Right ventricle myocardium inferior (tissue), 1 donor: Measurements from ENCODE around the gene FAM227B. TPM values are rescaled to one million over a fixed set of nuclear protein-coding genes. Genes with fewer than 3 reads are reported as not detected.
A peak's percentile ranks its signal among the peaks of the same experiment; 100 is the strongest.
"Not testable (repeated sequence)": the region's sequence is repeated elsewhere in the genome, so short reads cannot be mapped to it uniquely, and the experiment has no call there.

Source experiments
- ATAC-seq: fragments of 200-7000 bp; cut with Tn5 transposase; one replicate; pipeline ENCODE4 v1.9.1; 2020; ENCODE audit warnings: mild to moderate bottlenecking, moderate library complexity
- DNase-seq: peaks from one replicate; pipeline ENCODE4 v3.0.0; 2021; ENCODE audit errors: missing footprints
- intact Hi-C: fragments of 100-400 bp; cut with DNase I; formaldehyde crosslinking; loops from one replicate; pipeline ENCODE4 v1.11.0; 2022
- long read RNA-seq: library from polyadenylated mRNA; unstranded; transcript quantifications from one replicate; pipeline ENCODE4 v2.0.0, GENCODE V29; 2021
- total RNA-seq: library from RNA; stranded (reverse); fragmentation: NEBNext Ultra II Directional; extraction: Animal tissue kit (Norgen Biotek cat#: 25700); gene quantifications from one replicate; pipeline ENCODE4 v1.2.1, GENCODE V29; 2021
- donor health status: DM: no; HTN: yes; CAD: no; lungs with severe emphysema.

The FAM227B gene, protein sequence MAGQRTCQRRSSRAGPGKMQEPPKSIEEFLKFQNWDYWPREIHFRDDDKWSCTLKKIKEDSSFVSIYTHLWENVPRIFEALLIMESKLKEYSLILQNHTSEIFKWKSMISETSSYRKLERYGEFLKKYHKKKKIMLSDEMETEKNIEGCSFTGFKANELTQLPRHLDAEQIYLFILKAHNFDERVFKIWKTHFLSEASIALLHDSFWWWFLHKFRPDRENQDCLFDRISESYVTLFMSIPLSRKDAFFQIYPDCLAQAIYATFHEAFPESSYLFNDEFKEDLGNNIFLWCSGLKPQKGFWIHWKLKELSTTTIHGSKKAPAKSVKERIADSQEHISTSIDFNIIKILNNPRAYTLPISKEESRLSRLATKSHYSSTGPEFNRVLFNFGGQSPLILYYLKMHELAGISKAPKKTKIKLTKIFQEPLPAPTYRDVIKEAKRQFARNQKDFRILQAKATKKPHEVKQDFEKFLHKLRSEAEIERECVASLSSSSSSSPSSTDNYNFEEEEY
- total RNA-seq, result 19.8 TPM
- long read RNA-seq, partial matches to known transcripts, result 4 of 9 reads
- long read RNA-seq, other reads (novel, unspliced or antisense), result 5 of 9 reads

DNA sequence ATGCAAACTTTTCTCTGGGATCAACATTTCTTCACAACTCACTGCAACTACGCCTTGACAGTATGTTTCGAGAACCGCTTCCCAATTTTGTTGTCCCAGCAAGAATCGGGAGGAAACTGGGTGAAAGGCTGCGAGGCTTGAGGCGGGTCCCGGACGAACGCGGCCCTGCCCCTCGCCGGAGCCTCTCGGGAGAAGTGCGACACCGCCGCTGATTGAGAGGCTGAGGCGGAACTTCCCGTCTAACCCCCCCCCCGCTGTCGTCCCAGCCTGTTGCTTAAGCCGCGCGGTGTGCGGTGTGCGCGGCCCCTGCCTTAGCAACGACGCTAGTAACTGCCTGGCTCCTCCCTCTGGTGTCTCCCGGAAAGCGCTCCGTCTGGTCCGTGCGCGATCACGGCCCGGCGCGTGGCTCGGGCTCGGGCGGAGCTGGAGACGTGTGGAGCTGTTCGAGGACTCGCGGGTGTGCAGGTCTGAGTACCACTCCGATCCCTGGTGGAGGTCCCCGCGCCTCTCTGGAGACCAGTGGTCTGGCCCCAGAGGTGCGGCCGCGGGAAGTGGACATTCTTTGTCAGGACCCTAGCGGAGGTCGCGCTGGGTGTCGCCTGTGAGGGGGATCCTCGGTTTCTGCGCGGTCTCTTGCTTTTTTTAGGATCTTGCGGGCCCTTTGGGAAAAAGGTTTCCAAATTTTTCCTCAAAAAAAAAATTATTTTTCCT lies at the start of gene FAM227B, which contains the start of gene DTWD1:
Gene FAM227B (minus strand): TSS at position 161 of the 711 bp plus-strand sequence. CDS start 5,647 bp downstream, outside the sequence.
Gene DTWD1 (plus strand): TSS at position 391 of the 711 bp plus-strand sequence. CDS start 4,120 bp downstream, outside the sequence.
- ATAC-seq, result peak; percentile 100
- intact Hi-C loops, result loop anchor here (2.0 to 10.0 kb wide), 5 partner anchors 192 to 746 kb away; partner anchors contain the start of genes COPS2 and EID1
- peak; percentile 98 for DNase-seq

DNA sequence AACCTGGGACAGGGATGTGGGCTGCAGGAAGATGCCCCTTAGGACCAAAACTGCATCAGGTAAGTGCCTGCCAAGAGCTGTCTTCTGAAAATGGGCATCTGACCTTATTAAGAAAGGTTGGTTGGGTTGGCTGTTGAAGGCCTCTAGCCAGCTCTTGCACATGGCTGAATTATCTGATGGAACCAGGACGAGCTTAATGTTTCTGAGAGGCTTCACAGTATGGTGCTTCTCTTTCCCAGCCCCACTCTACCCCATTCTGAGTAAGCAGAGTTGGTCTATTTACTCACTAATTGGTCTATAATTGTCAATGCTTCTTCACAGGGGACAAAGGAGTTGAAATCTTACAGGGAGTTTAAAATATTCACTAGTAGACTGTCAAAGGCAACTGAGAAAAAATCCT lies 48.7 kb upstream of the FAM227B start:
- DNase-seq, result no peak
- intact Hi-C loops, result no loop called here
- ATAC-seq, result no peak

DNA sequence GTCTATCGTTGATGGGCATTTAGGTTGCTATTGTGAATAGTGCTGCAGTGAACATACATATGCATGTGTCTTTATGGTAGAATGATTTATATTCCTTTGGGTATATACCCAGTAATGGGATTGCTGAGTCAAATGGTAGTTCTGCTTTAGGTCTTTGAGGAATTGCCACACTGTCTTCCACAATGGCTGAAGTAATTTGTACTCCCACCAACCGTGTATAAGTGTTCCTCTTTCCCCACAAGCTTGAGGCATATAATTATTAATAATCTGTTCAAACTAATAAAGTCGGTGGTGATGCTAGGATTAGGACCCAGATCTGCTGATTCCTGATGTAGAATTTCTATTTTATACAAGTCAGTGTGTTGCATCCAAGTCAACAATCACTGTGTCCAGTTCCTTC lies 45.9 kb upstream of the FAM227B start:
- ATAC-seq, intact Hi-C loops, DNase-seq: not testable (repeated sequence)

DNA sequence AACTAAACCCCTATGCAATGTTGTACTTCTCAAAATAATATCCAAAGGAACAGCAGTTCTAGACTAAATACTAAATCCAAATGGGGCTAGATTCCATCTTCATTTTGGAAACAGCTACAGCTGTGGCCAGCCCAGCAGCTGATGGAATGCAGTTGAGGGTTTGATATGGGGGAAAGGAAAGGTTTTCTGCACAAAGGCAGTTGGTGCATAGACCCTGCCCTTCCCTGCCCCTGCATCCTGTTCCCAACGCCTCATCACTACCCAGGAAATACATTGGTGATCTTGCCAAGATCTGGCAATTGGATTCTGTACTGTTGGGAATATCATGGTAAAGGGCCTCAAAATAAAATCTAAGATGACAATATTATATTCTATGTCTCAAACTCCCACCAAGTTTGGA lies 44.1 kb upstream of the FAM227B start:
- no peak for ATAC-seq
- intact Hi-C loops, result no loop called here
- no peak for DNase-seq

DNA sequence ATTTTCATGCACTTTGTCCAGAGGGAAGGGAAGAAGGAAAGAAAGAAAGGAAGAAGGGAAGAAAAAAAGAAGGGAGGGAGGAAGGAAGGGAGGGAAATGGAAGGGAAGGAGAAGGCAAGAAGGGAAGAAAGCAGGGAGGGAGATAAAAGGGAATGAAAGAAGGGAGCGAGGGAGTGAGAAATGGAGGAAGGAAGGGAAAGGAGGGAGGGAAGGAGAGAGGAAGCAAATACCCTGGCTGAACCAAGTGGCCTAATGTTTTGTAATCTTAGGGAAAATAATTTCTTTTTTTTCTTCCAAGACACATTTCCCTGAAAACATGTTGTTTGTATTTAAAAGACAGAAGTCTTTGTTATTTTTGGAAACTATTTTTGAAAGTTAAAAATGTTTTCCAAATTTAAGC lies 36.1 kb upstream of the FAM227B start:
- intact Hi-C loops, result no loop called here
- ATAC-seq, result no peak
- no peak for DNase-seq

DNA sequence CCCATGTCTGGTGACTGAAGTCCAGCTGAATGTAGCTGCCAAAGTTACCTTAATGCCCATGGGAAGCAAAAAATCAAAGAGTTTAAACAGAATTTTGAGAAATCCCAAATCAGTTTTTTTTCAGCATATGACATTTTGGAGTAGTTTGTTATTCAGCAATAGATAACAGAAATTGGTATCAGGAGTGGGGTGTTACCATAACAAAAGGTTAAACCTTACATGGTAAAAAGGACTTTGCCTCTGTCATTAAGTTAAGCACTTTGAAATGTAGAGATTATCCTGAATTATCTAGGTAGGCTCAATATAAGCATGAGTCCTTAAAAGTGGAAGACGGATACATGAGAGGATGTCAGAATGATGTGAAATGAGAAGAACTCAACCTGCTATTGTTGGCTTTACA lies 32.3 kb upstream of the FAM227B start:
- ATAC-seq (no peak), DNase-seq (no peak)
- intact Hi-C loops, result no loop called here

DNA sequence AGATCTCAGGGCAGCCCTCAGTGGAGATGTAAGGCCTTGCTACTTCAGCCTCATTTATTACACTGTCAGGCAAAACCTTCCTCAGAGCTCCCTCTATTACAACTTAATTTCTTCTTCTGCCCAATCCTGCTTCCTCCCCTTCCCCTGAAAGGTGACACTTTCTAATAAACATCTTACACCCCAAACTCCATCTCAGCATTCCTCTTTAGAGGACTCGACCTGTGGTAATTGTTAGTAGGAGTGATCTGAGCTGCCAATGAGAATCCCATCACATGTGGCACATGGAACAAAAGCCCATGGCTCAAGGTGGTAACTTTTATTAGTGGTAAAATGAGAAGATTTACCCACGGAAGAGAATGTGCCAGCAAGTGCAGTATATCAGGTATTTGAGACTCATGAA lies 30.1 kb upstream of the FAM227B start:
- ATAC-seq (no peak), DNase-seq (no peak)
- intact Hi-C loops, result no loop called here

DNA sequence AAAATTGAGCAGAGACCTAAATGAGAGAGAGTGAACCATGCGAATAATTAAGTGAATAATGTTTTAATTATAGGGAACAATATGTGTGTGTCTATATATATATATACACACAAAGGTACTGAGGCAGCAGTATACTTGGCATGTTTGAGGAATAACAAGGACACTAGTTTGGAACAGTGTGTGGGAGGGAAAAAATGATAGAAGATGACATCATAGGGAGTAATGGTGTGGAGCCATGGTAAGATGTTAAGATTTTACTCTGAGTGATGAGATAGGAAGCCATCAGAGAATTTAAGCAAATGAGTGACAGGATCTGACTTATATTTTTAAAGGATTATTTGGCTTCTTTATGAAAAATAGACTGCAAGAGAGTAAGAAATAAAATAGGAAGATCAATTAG lies 29.4 kb upstream of the FAM227B start:
- no peak for ATAC-seq

DNA sequence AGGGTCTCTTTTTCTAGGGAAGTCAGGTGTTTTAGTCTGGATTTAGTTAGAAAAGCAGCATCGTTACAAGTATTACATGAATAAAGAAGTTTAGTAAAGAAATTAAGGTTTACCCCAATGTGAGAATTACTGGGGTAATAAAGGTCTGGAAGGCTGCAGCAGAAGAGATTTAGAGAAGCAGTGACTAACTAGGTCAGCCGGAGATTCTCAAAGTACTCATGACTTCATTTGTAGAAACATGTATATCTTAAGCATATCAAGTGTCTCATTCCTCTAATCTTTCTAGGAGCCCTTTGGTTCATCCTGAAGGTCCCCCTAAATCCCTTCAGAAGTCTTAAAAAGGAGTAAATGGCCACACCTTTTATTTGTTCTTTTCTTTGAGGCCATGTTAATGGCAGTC lies 26.3 kb upstream of the FAM227B start:
- intact Hi-C loops, result no loop called here
- DNase-seq (no peak), ATAC-seq (no peak)

More for the DNA sequence above, 29.4 kb upstream of the FAM227B start:
- DNase-seq, result no peak
- intact Hi-C loops, result no loop called here

DNA sequence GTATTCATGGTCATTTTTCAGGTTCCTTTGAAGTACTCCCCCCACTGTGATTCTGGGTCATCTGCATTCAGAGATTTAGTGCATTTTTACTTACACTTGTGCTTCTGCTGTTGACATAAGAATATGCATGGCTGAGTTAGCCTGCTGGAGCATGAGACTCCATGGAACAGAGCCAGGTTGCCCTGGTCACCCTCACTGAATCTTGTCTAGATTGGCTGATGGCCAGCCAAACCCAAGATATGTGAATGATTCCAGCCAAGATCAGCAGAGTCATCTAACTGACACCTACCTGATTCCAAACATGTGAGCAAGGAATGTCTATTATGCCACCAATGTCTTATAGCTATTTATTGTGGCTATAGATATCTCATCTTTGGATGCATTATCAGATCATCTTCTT lies 25.3 kb upstream of the FAM227B start:
- ATAC-seq (no peak), DNase-seq (peak; percentile 54)
- intact Hi-C loops, result no loop called here

DNA sequence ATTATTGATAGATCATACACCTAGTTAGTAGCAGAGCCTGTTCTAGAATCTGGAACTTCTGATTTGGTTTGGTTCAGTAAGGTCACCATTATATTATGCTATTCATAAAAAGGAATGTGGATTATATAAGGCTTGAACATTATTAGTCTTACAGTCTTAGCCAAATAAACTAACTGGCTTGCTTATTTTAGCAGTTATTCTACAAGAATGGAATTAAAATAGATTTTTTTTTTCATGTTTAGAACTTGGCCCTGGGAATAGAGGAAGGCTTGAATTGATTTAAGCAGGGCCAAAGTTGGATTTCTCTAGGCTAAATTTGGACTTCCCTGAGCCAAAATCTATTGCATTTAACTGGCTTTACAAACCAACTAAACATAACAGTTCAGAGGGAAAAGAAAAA lies 24.7 kb upstream of the FAM227B start:
- intact Hi-C loops, result no loop called here
- ATAC-seq (peak; percentile 34), DNase-seq (no peak)

DNA sequence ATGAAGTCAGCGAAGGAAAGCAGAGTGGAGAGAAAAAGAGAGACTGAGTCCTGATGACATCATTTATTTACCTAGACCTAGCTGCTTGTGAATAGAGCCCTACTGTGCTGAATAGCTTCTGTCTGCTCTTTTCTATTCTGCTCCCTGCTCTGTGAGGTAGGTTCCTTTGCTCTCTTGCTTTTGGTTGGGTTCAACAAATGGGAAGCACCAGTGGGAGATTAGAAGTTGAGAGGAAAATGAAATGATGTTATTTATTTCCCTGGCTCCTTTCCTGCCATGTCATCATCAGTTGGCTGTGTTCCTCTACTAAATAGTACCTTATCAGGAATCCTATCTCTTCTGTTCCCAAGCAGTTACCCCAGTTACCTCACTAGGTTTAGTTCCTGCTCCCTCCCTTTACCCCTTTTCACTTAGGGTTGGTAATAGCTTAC lies 23.8 kb upstream of the FAM227B start:
- DNase-seq, result no peak
- peak; percentile 37 for ATAC-seq

DNA sequence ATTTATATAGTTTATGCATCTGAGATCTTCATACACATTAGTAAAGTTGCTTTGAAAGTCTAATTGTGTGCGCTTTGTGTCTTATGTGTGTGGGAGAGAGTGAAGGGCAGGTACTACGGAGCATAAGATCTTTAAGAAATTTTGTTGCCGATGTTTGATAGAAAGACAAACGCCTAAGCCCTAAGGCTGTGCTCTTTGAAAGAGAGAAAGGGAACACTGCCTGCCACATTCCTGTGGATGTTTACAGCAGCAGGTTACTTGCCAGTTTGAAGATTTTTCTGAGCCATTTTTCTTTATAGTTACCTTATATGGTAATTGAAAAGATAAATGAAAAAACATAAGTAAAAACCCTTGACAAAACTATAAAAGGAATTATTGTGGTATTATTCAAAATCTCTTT lies 17.2 kb upstream of the FAM227B start:
- intact Hi-C loops, result no loop called here
- DNase-seq, result no peak
- no peak for ATAC-seq

More for the DNA sequence above, 23.8 kb upstream of the FAM227B start:
- intact Hi-C loops, result no loop called here

DNA sequence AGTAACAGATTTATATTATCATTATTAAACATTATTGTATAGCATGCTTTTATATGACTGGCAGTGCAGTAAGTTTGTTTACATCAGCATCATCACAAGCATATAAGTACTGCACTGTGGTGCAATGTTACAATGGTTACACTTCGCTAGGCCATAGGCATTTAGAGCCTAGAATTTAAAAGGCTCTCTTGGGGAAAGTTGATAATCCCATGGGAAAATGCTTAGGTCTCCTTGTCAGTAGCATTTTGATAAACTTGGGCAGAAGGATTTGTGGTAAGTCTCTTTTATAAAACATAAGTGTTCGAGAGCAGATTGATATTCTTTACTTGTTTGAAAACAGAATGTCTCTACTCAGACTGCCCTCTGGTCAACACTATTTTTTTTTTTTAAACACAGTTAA lies 7.8 kb upstream of the FAM227B start:
- ATAC-seq (no peak), DNase-seq (no peak)
- intact Hi-C loops, result loop anchor here (10.0 kb wide), 3 partner anchors 376 to 754 kb away; partner anchors contain the start of genes COPS2 and EID1

DNA sequence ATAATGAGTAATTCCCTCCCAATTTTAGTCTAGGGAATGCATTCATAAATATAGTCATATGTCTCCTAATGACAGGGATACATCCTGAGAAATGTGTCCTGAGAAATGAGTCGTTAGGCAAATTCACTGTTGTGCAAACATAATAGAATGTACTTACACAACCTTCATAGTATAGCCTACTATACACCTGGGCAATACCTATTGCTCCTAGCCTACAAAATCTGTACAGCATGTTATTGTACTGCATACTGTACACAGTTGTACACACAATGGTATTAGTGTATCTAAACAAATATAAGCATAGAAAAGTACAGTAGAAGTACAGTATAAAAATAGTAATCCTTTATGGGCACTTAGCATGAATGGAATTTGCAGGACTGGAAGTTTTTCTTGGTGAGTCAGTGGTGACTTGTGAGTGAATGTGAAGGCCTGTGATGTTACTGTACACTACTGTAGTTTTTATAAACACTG lies 6.8 kb upstream of the FAM227B start:
- DNase-seq (no peak), ATAC-seq (no peak)
- intact Hi-C loops, result loop anchor here (10.0 kb wide), 3 partner anchors 377 to 753 kb away; partner anchors contain the start of genes COPS2 and EID1

DNA sequence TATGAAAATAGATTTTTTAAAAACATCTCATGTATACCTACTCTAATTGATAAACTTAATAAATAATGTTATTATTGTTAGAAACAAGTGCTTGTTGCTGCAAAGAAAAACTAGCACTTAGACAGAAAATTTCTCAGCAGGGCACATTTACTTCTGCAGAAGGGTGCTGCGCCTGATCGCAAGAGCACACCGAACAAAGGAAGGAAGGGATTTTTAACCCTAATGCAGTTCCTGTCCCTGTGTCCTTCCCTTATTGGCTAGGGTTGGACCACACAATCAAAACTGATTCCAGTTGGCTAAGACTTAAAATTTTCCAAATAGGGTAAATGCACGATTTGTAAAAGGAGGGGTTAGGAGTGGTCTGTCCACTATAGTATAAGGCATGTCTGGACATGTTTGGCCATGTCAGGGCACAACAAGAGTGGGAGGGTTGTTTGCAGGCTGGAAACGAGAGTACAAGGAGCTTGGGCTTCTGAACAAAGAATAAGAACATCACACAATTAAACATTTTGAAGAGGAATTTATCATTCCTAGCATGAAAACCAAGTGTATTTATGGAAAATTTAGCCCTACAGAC lies 4.9 kb upstream of the FAM227B start:
- intact Hi-C loops, result loop anchor here (10.0 kb wide), 3 partner anchors 379 to 751 kb away; partner anchors contain the start of genes COPS2 and EID1
- no peak for ATAC-seq
- no peak for DNase-seq

DNA sequence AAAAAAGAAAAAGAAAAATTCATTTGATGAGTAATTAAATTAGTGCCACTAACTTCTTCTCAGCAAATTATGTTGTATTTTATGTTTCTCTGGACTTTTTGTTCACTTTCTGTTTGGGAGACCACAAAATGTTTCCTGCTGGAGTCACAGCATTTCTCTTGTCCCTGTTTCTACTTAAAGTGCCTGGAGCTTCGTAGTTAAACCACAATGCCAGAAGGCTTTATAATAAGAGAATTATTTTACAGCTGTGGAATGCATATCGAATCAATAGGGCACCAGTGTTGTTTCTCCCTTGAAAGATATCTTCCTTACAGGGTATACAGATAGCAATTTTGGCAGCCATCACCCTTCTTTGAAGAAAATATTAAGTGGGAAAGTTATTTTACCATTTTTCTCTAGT lies 3.4 kb upstream of the FAM227B start:
- DNase-seq (no peak), ATAC-seq (no peak)
- intact Hi-C loops, result loop anchor here (10.0 kb wide), 3 partner anchors 381 to 749 kb away; partner anchors contain the start of genes COPS2 and EID1

DNA sequence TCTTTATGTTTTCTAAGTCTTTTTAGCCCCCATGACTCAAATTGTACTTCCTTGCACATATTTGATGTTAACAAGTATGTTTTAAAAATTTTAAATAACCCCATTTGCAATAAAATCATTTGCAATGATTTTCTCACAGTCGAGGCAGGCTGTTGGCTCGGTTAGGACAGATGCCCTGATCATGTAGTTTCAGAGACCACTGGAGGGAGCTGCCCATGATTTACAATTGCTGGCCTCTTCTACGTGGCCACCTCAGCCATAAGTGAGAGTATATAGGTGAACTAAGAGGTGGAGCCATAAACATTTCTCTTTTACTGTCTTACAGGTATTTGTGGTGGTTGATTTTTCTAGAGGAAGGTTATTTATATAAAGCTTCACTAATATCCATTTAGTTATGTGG lies 1.9 kb upstream of the FAM227B start:
- no peak for DNase-seq
- intact Hi-C loops, result loop anchor here (10.0 kb wide), 3 partner anchors 382 to 748 kb away; partner anchors contain the start of genes COPS2 and EID1
- ATAC-seq, result no peak
